Fibroblast of villous mesenchyme (primary cell): ENCODE data around the gene ALDH1B1. TPM values are rescaled to one million over a fixed set of nuclear protein-coding genes. Genes with fewer than 3 reads are reported as not detected.
"Not testable (repeated sequence)": the region's sequence is repeated elsewhere in the genome, so short reads cannot be mapped to it uniquely, and the experiment has no call there.

Source experiments
- DNase-seq: peaks from one replicate; pipeline ENCODE4 v3.0.0-alpha.2; 2010; ENCODE audit warnings: low read depth
- H3K4me3 ChIP-seq: 2 replicates; pipeline ENCODE4 v1.5.1; 2011; ENCODE audit warnings: low read depth, mild to moderate bottlenecking, low read length
- CTCF ChIP-seq: IDR thresholded peaks from 2 replicates; pipeline ENCODE4 v1.5.1; 2012; ENCODE audit warnings: low read depth, mild to moderate bottlenecking, low read length; ENCODE audit not compliant: insufficient read depth
- total RNA-seq: library from RNA; depleted of rRNA; stranded (reverse); fragments of >200 nt; gene quantifications from 2 replicates; pipeline ENCODE4 v1.2.3, GENCODE V29; 2012

The ALDH1B1 gene
- total RNA-seq, 1 donor = 74.3 TPM

- H3K4me3 ChIP-seq = peak overlapping the region; percentile 86
- TF ChIP-seq CTCF = no peak
Measured at GRCh38 chr9:38391278-38392118, 1.0 kb upstream of the ALDH1B1 start.

GRCh38 chr9:38393128-38393796 is 760 bp downstream of the ALDH1B1 start:
- DNase-seq = no peak
- TF ChIP-seq CTCF = no peak
- H3K4me3 ChIP-seq = peak overlapping the region; percentile 86

More at GRCh38 chr9:38391278-38392118, 1.0 kb upstream of the ALDH1B1 start:
- no peak for DNase-seq

- no peak overlapping the region for H3K4me3 ChIP-seq
- TF ChIP-seq CTCF = no peak
- DNase-seq = no peak
Measured at GRCh38 chr9:38394416-38394815, 1.9 kb downstream of the ALDH1B1 start.

- no peak for DNase-seq
- TF ChIP-seq CTCF = no peak
- no peak overlapping the region for H3K4me3 ChIP-seq
Measured at GRCh38 chr9:38395653-38396370, 3.3 kb downstream of the ALDH1B1 start.

GRCh38 chr9:38396371-38396671 is 3.8 kb downstream of the ALDH1B1 start:
- H3K4me3 ChIP-seq = no peak overlapping the region
- DNase-seq = no peak
- TF ChIP-seq CTCF = no peak

- H3K4me3 ChIP-seq, DNase-seq: not testable (repeated sequence)
Measured at GRCh38 chr9:38399191-38399590, 6.7 kb downstream of the ALDH1B1 start.

GRCh38 chr9:38401994-38402393 is 9.5 kb downstream of the ALDH1B1 start:
- no peak for TF ChIP-seq CTCF
- H3K4me3 ChIP-seq = no peak overlapping the region

More at GRCh38 chr9:38401994-38402393, 9.5 kb downstream of the ALDH1B1 start:
- no peak for DNase-seq
